ENCODE results near the gene GRIP1. TPM values are rescaled to one million over a fixed set of nuclear protein-coding genes. Genes with fewer than 3 reads are reported as not detected.

Gene GRIP1, protein sequence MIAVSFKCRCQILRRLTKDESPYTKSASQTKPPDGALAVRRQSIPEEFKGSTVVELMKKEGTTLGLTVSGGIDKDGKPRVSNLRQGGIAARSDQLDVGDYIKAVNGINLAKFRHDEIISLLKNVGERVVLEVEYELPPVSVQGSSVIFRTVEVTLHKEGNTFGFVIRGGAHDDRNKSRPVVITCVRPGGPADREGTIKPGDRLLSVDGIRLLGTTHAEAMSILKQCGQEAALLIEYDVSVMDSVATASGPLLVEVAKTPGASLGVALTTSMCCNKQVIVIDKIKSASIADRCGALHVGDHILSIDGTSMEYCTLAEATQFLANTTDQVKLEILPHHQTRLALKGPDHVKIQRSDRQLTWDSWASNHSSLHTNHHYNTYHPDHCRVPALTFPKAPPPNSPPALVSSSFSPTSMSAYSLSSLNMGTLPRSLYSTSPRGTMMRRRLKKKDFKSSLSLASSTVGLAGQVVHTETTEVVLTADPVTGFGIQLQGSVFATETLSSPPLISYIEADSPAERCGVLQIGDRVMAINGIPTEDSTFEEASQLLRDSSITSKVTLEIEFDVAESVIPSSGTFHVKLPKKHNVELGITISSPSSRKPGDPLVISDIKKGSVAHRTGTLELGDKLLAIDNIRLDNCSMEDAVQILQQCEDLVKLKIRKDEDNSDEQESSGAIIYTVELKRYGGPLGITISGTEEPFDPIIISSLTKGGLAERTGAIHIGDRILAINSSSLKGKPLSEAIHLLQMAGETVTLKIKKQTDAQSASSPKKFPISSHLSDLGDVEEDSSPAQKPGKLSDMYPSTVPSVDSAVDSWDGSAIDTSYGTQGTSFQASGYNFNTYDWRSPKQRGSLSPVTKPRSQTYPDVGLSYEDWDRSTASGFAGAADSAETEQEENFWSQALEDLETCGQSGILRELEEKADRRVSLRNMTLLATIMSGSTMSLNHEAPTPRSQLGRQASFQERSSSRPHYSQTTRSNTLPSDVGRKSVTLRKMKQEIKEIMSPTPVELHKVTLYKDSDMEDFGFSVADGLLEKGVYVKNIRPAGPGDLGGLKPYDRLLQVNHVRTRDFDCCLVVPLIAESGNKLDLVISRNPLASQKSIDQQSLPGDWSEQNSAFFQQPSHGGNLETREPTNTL
- total RNA-seq (2021) (16.7 to 29.0 TPM (median 22.5 TPM) in 3 replicates), Bru-seq, nascent RNA (percentile 48 among the genes with signal in this experiment)
- long read RNA-seq, experiment 1, partial matches to known transcripts, result 6 of 30 reads
- long read RNA-seq, experiment 1, other reads (novel, unspliced or antisense), result 23 of 30 reads
- long read RNA-seq, experiment 2, partial matches to known transcripts, result 0 of 2 reads
- long read RNA-seq, experiment 2, other reads (novel, unspliced or antisense), result 2 of 2 reads
- long read RNA-seq, experiment 3, result 0 reads

DNA sequence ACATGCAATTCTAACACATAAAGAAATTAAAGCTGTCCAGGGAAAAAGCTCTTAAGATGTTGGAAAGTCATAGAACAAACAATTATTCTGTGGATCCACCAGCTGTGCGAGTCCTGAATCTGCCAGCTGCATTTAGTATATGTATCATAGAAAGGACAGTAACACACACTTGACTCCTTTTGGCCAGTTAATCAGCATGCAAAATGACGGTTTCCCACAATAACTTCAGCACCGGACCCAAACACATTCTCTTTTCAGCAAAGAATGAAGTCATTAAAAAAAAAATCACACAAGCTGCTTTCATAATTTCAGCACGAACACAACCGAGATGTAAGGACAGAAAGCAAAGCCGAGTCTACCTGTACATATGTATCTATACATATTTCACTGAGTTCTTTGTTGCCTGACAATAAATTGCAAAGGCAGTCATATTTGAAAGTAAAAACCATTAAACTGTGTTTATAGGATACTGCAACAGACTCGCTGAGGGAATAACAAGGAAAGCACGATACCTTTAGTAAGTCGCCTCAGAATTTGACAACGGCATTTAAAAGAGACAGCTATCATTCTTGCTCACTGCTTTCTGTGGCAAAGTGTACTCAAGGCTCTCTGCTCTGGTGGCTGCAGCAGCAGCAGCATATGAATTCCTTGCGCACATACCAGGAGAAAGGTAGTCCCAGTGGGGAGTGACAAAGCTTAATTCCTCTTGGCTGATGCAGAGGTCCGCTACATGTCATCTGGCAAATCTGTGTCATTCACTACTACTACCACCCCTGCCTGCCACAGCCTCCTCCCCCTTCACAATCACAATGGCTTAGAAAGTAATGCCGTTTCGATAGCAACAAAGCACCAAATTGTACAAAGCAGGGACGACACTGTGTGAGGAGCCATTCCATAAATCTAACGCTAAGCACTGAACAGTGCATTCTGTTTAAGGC, at the start of gene GRIP1:
TSS of gene GRIP1 (minus strand) at position 739 of the 938 bp plus-strand sequence. CDS start at position 567, 172 bp downstream.
- H3K36me3 Mint-ChIP-seq, result no peaks in the 10 kb centered on the region
- TF ChIP-seq TEAD4 (CRISPR knock-in tag; IDR thresholded peaks at IDR 0.05) (no peak), ZNF396 (CRISPR knock-in tag; IDR thresholded peaks at IDR 0.05; ENCODE audit: borderline replicate concordance) (no peak), OVOL2 (CRISPR knock-in tag; IDR thresholded peaks at IDR 0.05; ENCODE audit: borderline replicate concordance) (no peak), FOXP4 (CRISPR knock-in tag; IDR thresholded peaks at IDR 0.05) (no peak), SMAD4 (CRISPR knock-in tag; IDR thresholded peaks at IDR 0.05) (no peak)
- TF ChIP-seq, protein P1, sequence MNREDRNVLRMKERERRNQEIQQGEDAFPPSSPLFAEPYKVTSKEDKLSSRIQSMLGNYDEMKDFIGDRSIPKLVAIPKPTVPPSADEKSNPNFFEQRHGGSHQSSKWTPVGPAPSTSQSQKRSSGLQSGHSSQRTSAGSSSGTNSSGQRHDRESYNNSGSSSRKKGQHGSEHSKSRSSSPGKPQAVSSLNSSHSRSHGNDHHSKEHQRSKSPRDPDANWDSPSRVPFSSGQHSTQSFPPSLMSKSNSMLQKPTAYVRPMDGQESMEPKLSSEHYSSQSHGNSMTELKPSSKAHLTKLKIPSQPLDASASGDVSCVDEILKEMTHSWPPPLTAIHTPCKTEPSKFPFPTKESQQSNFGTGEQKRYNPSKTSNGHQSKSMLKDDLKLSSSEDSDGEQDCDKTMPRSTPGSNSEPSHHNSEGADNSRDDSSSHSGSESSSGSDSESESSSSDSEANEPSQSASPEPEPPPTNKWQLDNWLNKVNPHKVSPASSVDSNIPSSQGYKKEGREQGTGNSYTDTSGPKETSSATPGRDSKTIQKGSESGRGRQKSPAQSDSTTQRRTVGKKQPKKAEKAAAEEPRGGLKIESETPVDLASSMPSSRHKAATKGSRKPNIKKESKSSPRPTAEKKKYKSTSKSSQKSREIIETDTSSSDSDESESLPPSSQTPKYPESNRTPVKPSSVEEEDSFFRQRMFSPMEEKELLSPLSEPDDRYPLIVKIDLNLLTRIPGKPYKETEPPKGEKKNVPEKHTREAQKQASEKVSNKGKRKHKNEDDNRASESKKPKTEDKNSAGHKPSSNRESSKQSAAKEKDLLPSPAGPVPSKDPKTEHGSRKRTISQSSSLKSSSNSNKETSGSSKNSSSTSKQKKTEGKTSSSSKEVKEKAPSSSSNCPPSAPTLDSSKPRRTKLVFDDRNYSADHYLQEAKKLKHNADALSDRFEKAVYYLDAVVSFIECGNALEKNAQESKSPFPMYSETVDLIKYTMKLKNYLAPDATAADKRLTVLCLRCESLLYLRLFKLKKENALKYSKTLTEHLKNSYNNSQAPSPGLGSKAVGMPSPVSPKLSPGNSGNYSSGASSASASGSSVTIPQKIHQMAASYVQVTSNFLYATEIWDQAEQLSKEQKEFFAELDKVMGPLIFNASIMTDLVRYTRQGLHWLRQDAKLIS (CRISPR knock-in tag; IDR thresholded peaks at IDR 0.05; ENCODE audit: borderline replicate concordance), result no peak
- no peaks in the 10 kb centered on the region for H3K27me3 Mint-ChIP-seq (ENCODE audit: low read depth)
- H3K9me3 Mint-ChIP-seq, result no peaks in the 10 kb centered on the region
- ChIA-PET CTCF (interaction anchor here (1.0 kb wide), 1 partner anchor 125 kb away, joined by 3 read pairs; no protein-coding TSS in a partner anchor), POLR2A (no interaction called here)
- no peak within 1 kb of the TSS for H3K27ac Mint-ChIP-seq
- peaks cover 53% of the 10 kb centered on the region for H3K4me1 Mint-ChIP-seq
- H3K4me3 Mint-ChIP-seq, result no peak within 1 kb of the TSS
- peak; percentile 62 for ATAC-seq
- DNase-seq (ENCODE audit: low spot score), result no peak

GRCh38 chr12:66726556-66726955, 47.7 kb upstream of the GRIP1 start:
- H3K4me1 Mint-ChIP-seq, result no peaks in the 10 kb centered on the region
- H3K27ac Mint-ChIP-seq, result no peak overlapping the region
- H3K4me3 Mint-ChIP-seq, result no peak overlapping the region
- H3K9me3 Mint-ChIP-seq, result no peaks in the 10 kb centered on the region
- no peaks in the 10 kb centered on the region for H3K27me3 Mint-ChIP-seq (ENCODE audit: low read depth)
- no peaks in the 10 kb centered on the region for H3K36me3 Mint-ChIP-seq
- POLR2A ChIA-PET, result no interaction called here
- DNase-seq (ENCODE audit: low spot score) (no peak), ATAC-seq (no peak)
- CTCF ChIA-PET, result no interaction called here
- TF ChIP-seq GTF2I (CRISPR knock-in tag; conservative IDR thresholded peaks at IDR 0.05), result no peak
- TF ChIP-seq PRRX2 (CRISPR knock-in tag; IDR thresholded peaks at IDR 0.05), result no peak
- TF ChIP-seq, protein P2, sequence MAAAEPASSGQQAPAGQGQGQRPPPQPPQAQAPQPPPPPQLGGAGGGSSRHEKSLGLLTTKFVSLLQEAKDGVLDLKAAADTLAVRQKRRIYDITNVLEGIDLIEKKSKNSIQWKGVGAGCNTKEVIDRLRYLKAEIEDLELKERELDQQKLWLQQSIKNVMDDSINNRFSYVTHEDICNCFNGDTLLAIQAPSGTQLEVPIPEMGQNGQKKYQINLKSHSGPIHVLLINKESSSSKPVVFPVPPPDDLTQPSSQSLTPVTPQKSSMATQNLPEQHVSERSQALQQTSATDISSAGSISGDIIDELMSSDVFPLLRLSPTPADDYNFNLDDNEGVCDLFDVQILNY (CRISPR knock-in tag; IDR thresholded peaks at IDR 0.05), result no peak
- TF ChIP-seq EMX1 (CRISPR knock-in tag; IDR thresholded peaks at IDR 0.05), result no peak
- no peak for TF ChIP-seq ZNF425 (CRISPR knock-in tag; conservative IDR thresholded peaks at IDR 0.05)
- no peak for TF ChIP-seq NFE2L1 (CRISPR knock-in tag; IDR thresholded peaks at IDR 0.05)
- no peak for TF ChIP-seq E2F1 (CRISPR knock-in tag; IDR thresholded peaks at IDR 0.05)
- TF ChIP-seq FOXK1 (CRISPR knock-in tag; IDR thresholded peaks at IDR 0.05), result no peak
- no peak for TF ChIP-seq IRF2 (CRISPR knock-in tag; IDR thresholded peaks at IDR 0.05; ENCODE audit: borderline replicate concordance, low read depth)
- TF ChIP-seq SMAD3 (CRISPR knock-in tag; IDR thresholded peaks at IDR 0.05; ENCODE audit: borderline replicate concordance), result no peak

Measured in WTC11 (cell line).